IPS-NIHi11 (cell line): ENCODE results near the gene EIF4G1.

ENCODE experiments used
- DNase-seq: peaks from one replicate; pipeline ENCODE4 v3.0.0; 2012; ENCODE audit warnings: mixed read lengths, low spot score

Gene EIF4G1

DNA sequence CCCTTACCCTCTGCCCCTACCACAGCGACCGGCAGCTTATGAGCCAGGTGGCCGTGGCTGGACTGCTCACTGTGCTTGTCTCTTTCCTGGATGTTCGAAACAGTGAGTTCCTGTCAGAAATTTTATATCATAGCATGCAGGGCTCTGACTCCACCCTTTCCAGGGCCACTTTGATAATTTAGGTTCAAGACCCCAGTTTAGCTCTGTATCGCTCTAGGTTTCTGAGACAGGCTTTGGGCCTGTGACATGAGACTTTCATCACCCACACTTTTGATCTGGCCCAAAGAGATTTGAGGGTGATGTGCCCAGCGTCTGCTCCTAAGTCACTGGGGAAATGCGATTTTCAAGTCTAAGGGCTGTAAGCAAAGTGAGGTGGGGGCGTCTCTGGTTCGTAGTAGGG lies 6.5 kb upstream of the EIF4G1 start:
- no peak for DNase-seq

DNA sequence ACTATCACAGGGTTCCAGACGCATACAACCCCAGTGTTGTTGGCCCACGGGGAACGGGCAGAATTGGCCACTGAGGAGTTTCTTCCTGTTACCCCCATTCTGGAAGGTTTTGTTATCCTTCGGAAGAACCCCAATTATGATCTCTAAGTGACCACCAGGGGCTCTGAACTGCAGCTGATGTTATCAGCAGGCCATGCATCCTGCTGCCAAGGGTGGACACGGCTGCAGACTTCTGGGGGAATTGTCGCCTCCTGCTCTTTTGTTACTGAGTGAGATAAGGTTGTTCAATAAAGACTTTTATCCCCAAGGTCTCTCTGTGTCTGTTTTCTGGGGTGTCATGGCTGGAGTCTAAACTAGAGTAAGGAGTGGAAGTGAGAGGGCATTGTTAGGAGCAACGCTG lies 5.7 kb upstream of the EIF4G1 start:
- no peak for DNase-seq

DNA sequence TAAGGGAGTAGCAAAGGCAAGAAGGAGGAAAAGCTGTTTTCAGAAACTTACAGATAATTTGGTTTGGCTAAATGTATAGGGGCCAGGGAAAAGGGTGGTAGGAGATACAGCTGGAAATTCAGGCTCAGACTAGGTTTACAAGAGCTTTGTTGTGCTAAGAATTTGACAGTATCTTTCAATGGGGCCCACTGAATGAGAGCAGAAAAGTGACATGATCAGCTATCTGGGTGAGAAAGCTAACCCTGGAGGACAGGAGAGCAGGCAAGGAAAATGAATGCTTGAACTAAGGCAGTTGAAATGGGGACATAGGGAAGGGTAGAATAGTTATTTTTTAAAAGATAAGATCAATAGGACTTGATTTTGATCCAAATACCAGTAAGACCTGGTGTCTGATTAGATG lies 2.8 kb upstream of the EIF4G1 start:
- DNase-seq = no peak

DNA sequence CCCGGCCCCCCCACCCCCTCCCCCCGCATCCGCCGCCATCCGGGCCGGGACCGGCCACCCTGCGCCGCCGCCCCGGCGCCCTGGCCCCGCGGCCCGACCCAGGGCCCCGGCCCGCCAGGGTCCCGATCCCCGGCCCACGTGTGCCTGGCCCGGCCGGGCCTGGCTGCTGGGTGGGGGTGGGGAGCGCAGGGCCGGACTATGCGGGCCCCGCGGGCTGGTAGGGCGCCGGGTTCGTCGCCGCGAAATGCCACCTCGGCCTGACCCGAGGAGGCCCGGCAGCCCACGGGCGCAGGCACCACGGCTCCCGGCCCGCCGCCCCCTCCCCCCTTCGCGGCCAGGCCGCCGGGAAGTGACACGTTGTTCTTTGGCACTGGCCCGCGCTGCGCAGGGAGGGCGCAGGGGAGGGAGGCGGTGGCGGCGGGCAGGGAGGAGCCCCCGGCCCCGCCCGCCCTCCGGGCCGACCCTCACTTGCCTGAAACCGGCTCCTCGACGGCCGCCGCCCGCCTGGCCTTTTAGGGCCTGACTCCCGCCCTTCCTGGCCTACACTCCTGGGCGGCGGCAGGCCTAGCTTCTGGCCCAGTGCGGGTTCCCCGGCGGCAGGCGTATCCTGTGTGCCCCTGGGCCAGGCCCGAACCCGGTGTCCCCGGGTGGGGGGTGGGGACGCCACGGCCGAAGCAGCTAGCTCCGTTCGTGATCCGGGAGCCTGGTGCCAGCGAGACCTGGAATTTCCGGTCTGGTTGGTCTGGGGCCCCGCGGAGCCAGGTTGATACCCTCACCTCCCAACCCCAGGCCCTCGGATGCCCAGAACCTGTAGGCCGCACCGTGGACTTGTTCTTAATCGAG lies 515 bp downstream of the EIF4G1 start:
- peak; percentile 82 for DNase-seq

DNA sequence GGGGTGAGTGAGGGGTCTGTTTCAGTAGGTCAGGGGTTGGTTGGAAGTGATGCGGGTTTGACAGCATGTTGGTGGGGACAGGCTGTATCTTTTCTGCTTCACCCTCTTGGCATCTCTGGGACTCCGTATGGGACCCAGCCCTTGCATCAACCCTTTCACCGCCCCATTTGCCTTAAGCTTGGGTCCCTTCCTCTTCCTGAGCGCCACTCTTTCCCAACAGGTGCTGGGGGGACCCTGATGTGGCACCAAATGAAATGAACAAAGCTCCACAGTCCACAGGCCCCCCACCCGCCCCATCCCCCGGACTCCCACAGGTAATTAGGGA lies 1.1 kb downstream of the EIF4G1 start:
- no peak for DNase-seq

DNA sequence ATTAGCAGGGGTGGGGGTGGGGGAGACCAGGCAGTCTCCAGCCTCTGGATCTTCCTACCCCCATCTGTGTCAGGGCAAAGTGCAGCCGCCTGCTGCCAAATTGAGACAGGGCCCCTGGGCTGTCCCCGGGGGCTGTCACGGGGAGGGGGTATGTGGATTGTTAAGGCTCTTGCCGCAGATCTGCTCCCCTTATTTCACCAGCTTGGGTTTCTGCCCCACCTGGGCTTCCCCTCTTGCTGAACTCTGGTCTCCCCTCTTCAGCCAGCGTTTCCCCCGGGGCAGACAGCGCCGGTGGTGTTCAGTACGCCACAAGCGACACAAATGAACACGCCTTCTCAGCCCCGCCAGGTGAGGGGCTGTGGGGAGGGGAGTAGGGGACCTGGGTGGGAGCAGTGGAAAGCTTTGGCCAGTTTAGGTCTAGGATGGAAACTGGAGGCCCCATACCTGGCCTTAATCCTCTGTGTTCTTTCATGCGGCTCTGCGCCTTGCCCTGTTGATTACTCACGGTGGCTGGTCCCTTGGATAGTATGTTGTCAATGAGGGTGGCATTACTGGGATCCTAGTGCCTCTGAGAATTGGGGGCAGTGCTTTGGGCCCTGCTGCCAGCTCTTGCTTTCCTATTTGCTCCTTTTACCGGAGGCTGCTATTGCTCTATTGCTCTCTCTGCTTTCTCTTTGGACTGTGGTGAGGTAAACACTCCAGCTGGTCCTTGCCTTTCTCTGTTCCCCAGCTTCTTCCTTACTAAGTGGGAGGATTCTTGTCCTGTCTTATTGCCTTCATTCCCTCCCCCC lies 1.7 kb downstream of the EIF4G1 start:
- no peak for DNase-seq

DNA sequence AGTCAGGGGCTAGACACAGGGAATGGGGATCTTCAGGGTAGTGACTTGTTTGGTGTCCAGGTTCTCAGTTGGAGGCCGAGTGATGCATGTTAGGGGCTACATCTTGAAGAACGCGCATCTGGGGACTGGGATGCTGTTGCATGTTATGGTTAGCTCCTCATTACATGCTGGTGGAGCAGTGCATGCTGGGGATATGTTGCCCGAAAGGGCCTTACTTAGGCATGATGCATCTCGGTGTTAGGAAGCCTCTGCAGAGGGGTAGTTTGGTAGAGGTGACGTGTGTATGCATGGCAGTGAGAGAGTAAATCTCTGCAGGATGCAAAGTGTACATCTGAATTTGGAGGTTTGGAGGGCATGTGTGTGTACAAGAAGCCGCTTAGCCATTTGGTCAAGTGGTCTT lies 2.4 kb downstream of the EIF4G1 start:
- DNase-seq = no peak

DNA sequence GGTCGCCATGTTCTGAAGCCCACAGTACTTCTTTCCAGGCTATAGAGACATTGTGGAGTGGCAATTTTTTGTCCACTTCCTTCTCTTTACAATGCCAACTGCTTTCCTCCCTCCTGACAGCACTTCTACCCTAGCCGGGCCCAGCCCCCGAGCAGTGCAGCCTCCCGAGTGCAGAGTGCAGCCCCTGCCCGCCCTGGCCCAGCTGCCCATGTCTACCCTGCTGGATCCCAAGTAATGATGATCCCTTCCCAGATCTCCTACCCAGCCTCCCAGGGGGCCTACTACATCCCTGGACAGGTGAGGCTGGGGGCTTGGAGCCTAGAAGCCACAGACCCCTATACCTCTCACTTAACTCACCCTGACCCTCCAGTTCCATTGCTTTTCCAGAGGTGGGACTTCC lies 2.8 kb downstream of the EIF4G1 start:
- no peak for DNase-seq

DNA sequence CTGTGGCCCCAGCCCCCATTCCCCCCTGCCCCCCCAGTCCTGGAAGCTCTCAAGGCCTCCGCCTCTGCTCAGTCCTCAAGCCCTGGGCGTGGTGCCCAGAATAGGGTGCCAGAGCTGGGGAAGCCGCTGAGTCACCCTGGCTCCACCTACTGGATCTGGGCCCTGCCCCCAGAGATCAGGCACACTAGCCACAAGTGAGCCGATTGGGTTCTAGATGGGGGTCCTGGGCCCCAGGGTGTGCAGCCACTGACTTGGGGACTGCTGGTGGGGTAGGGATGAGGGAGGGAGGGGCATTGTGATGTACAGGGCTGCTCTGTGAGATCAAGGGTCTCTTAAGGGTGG lies 5.7 kb downstream of the EIF4G1 start:
- peak; percentile 81 for DNase-seq

DNA sequence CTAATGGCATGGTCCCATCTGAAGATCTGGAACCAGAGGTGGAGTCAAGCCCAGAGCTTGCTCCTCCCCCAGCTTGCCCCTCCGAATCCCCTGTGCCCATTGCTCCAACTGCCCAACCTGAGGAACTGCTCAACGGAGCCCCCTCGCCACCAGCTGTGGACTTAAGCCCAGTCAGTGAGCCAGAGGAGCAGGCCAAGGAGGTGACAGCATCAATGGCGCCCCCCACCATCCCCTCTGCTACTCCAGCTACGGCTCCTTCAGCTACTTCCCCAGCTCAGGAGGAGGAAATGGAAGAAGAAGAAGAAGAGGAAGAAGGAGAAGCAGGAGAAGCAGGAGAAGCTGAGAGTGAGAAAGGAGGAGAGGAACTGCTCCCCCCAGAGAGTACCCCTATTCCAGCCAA lies 7.3 kb downstream of the EIF4G1 start:
- DNase-seq = peak; percentile 6

DNA sequence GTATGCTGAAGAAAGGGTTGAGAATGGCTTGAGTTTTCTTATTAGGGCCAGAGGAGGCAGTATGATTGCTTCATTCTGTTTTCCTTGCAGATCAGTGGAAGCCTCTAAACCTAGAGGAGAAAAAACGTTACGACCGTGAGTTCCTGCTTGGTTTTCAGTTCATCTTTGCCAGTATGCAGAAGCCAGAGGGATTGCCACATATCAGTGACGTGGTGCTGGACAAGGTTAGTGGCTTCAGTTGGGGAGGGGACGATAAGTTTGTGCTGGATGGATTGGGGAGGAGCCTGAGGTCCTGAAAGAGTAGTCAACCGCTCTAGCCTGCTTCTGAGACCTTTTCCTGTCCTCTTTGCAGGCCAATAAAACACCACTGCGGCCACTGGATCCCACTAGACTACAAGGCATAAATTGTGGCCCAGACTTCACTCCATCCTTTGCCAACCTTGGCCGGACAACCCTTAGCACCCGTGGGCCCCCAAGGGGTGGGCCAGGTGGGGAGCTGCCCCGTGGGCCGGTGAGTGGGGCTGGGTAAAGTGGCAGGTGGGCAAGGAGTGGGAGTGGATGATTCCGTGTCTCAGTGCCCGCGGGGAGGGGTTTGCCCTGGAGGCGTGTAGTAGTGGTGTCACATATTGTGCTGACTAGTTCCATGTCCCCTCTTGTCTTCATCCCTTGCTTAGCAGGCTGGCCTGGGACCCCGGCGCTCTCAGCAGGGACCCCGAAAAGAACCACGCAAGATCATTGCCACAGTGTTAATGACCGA lies 8.5 kb downstream of the EIF4G1 start:
- DNase-seq = peak; percentile 6

DNA sequence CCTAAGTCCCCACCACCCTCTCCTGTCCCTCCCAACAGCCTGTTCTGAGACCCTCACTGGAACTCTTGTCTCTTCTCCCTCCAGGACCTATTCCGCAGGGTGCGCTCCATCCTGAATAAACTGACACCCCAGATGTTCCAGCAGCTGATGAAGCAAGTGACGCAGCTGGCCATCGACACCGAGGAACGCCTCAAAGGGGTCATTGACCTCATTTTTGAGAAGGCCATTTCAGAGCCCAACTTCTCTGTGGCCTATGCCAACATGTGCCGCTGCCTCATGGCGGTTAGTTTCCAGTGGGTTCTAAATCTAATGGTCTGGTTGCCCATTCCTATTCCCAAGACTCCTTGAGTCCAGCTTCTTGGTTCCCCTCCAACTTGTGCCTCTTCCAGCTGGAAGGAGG lies 9.3 kb downstream of the EIF4G1 start:
- DNase-seq = peak; percentile 4

DNA sequence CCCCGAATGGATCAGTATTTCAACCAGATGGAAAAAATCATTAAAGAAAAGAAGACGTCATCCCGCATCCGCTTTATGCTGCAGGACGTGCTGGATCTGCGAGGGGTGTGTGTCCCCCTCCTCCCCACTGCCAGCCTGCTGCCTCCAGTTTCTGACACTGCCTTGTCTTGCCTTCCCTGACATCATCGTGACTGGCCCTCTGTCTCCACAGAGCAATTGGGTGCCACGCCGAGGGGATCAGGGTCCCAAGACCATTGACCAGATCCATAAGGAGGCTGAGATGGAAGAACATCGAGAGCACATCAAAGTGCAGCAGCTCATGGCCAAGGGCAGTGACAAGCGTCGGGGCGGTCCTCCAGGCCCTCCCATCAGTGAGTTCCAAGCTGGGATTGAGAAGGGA lies 10.9 kb downstream of the EIF4G1 start:
- peak; percentile 4 for DNase-seq

DNA sequence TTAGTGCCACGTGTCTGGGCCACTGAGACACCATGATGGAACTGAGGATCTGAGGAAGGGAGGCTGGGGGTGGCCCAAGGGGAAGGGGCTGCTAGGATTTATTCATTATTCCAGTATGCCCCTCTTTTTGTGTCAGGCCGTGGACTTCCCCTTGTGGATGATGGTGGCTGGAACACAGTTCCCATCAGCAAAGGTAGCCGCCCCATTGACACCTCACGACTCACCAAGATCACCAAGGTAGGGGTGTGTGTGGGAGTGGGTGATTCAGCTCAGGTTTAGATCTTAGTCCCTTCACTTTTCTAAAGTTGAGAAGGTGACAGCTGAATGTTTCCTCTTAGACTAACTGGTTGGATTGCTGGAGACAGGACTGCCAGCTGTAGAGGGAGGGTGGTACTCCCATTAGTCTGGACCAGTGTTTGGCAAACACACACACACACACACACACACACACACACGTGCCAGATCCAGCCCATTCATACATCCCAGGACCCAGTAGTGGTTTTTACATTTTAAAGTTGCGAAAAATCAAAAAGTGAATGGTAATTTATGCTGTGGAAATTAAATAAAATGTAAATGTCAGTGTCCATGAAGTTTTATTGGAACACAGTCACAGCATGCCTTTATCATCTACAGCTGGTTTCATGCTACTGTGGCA lies 11.4 kb downstream of the EIF4G1 start:
- peak; percentile 4 for DNase-seq

DNA sequence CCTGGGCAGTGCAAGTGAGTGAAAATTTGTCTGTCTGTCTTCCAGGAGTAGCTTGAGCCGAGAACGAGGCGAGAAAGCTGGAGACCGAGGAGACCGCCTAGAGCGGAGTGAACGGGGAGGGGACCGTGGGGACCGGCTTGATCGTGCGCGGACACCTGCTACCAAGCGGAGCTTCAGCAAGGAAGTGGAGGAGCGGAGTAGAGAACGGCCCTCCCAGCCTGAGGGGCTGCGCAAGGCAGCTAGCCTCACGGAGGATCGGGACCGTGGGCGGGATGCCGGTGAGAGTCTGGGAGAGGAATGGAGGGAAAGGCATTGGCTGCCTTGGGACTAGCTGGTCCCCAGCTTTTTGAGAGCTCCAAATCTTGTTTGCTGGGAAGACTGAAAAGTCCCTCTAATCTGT lies 12.8 kb downstream of the EIF4G1 start:
- DNase-seq = peak; percentile 14

DNA sequence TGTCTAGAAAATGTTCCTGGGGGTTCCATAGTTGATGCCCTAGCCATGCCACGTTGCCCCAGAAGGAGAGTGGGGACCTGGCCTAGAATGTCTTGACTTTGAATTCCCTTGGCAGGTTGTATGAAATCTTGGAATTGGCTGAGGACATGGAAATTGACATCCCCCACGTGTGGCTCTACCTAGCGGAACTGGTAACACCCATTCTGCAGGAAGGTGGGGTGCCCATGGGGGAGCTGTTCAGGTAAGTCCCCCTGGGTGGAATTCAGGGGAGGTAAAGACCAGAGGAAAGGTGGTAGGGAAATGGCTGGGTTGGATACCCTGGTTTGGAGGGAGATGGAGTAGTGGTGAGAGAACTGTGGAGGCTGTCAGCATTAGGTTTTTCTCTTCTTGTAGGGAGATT lies 14.1 kb downstream of the EIF4G1 start:
- DNase-seq = no peak

DNA sequence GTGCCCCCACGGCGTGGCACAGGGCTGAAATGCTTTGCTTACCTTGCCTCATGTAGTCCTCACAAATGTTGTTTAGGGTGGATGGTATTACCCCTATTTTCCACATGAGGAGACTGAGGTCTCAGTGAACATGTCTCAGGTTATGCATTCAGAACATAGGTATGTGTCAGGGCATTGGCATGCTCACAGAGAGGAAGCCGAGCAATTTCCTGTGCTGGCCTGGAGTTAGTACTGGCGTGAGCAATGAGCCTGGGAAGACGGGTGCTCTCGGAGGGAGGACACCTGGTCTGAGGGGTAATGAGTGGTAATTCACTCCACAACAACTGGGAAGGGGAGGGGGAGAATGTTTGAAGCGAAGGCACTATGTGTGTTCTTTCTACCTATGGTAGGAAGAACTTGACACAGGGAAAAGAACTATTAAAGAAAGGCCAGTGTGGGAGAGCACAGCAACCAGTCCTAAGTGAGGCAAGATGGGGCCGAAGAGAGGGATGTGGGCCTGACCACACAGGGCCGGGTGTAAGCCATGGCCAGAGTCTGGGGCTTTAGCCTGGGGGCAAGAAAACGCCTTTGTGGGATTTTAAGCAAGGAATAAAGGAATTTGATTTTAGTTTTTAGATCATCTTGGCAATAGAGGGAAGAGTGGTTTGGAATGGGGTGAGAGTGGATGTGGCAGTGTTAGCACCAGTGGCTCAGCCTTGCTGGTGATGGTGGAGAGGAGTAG lies 18.1 kb downstream of the EIF4G1 start:
- DNase-seq = no peak

DNA sequence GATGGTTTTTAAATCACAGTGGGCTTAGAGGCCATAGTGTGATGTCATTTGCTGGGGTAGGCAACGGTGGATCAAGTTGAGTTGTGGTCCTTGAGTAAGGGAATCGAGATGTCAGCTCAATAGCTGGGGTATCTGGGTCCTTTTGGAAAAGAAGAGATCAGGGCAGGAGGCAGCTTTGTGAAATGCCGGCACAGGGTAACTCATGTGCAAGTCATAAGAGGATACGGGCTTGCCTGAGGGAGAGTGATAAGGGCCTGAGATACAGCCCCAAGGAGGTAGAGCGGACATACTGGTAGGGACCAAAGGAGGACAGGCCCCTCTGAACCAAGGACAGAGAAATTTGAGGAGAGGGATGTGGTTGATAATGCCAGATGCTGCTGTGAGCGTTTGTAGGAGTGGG lies 18.8 kb downstream of the EIF4G1 start:
- no peak for DNase-seq

DNA sequence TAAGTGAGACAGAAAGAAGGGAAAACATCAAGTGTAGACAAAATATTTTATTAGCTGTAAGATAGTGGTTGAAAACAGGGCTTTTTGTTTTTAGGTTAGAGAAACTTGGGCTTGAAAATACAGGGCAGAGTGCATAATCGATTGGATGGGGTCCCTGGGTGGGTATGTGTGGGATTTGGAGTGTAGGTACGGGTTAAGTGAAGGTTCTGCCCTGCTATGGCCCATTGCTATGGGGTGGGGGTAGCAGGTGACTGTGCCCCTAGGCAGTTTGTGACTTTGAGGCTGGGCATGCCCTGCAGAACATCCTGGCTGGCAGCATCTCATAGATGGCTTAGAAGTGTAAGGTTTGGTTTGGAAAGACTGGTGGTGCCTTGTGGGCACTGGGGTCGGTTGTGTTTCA lies 19.3 kb downstream of the EIF4G1 start:
- DNase-seq = no peak

DNA sequence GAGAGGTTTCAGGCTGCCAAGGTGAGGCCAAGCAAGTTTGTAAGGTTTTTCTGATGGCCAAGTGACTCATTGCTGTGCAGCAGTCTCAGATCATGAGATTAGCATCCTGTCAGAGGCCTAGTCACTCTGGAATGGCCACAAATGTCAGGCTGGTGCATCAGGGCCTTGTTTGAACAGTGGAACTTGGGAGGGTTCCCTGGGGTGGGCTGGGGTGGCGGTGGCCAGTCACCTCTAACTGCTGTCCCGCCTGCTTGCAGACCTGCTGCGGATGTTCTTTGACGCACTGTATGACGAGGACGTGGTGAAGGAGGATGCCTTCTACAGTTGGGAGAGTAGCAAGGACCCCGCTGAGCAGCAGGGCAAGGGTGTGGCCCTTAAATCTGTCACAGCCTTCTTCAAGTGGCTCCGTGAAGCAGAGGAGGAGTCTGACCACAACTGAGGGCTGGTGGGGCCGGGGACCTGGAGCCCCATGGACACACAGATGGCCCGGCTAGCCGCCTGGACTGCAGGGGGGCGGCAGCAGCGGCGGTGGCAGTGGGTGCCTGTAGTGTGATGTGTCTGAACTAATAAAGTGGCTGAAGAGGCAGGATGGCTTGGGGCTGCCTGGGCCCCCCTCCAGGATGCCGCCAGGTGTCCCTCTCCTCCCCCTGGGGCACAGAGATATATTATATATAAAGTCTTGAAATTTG lies 20.2 kb downstream of the EIF4G1 start:
- DNase-seq = no peak

DNA sequence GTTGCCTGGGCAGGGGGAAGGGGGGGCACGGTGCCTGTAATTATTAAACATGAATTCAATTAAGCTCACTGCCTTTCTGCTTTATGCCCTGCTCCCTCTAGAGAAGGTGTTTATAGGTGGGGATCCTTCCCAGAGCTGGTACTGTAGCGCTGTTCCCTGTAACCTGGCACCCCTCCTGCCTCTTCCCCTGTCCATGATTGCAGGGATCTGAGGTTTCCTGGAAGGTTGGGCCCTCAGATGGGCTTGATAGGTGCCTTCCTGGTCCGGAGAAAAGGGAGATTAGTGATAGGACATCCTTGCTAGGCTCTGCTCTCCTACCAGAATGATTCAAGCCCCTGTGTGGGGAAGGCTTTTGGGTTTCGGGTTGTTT lies 20.9 kb downstream of the EIF4G1 start:
- DNase-seq = no peak
